Stimulated activated effector memory CD8-positive, alpha-beta T cell treated with anti-CD3 and anti-CD28 coated beads, Interleukin-12 subunit alpha, Interleukin-12 subunit beta, amount 100 ng/mL, for 72 hours (primary cell): ENCODE results near the gene NOTCH1.

Experiments used
- ATAC-seq: fragments of 150-1000 bp; cut with Tn5 transposase; 2 replicates; pipeline ENCODE4 v1.10.0; 2021
- DNase-seq, 2 donors: peaks; one replicate each; pipeline ENCODE4 v3.0.0; 2021 to 2022; ENCODE audit warnings: low spot score in 2 of 2
- H3K27ac Mint-ChIP-seq: one replicate; pipeline ENCODE4 v1.8.0; 2022; ENCODE audit warnings: mild to moderate bottlenecking, mixed read lengths
- H3K36me3 Mint-ChIP-seq: one replicate; pipeline ENCODE4 v1.8.0; 2022; ENCODE audit warnings: mild to moderate bottlenecking, mixed read lengths
- H3K4me1 Mint-ChIP-seq: one replicate; pipeline ENCODE4 v1.8.0; 2022; ENCODE audit warnings: mixed read lengths
- H3K4me3 Mint-ChIP-seq: one replicate; pipeline ENCODE4 v1.8.0; 2022; ENCODE audit warnings: mild to moderate bottlenecking, mixed read lengths
- H3K9me3 Mint-ChIP-seq: one replicate; pipeline ENCODE4 v1.8.0; 2022; ENCODE audit warnings: mixed read lengths

Gene NOTCH1

DNA sequence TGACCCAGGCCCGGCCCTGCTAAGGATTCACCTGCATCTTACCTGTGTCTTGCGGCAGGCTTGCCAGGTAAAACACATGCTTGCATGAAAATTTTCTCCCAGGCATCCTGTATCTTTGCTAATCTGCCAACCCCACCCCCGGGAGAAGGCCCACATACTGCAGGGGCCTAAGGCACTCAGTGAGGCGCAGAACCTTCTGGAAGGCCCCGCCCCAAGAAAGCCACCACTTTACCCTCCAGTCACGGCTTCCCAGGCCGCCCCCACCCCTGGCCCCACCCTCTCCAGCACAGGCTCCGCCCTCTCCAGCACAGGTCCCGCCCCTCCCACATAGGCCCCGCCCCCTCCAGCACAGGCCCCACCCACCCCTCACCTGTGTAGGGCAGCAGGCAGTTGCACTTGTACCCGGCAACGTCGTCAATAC is 33.2 kb downstream of the NOTCH1 start:
- DNase-seq: no peak
- Mint-ChIP-seq H3K9me3 (no peaks in the 10 kb centered on the region), H3K4me1 (no peaks in the 10 kb centered on the region), H3K27ac (no peak overlapping the region), H3K4me3 (no peak overlapping the region), H3K36me3 (peaks cover 89% of the 10 kb centered on the region)
- ATAC-seq: peak; percentile 29

DNA sequence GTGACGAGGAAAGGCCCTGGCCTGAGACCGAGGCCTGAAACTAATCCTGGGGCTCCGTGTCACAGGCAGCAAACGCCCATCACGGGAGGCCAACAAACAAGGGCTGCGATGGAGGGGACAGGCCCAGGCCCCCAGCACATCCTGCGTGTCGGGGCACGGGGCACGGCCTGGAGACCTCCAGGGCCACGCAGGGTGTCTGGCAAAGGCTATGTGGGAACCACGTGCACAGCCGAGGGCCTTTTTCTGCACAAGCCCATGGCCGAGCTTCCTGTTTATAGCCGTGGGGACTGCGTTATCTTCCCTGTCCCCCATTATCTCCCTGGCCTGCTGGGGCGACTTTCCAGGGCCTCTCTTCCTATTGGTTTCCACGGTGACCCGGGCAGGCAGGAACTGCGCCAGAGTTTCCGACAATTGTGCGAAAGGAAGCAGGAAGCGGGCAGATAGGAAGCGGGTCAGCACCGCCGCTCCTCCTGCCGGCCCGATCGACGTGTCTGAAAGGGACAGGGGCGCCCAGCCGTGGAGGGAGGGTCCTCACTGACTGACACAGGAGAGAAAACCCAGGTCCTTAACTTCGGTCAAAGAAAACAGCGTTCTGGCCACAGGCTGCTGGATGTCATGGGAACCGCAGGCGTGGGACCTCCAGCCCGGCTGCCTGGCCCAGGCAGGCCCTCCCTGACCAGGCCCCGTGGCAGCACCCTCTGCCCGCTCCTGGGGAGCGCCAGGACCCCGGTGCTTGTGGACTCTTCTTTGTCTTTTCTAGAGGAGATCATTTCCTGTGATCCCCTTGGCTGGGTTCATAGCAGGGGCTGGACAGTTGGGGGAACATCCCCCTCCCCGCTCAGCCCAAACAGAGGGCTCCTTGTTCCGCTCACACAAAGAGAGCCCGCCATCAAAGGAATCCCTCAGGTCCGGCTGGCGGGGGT is 33.9 kb downstream of the NOTCH1 start:
- ATAC-seq (no peak), DNase-seq (no peak)
- H3K4me1 Mint-ChIP-seq: no peaks in the 10 kb centered on the region
- H3K4me3 Mint-ChIP-seq: no peak overlapping the region
- peaks cover 96% of the 10 kb centered on the region for H3K36me3 Mint-ChIP-seq
- no peak overlapping the region for H3K27ac Mint-ChIP-seq
- no peaks in the 10 kb centered on the region for H3K9me3 Mint-ChIP-seq

DNA sequence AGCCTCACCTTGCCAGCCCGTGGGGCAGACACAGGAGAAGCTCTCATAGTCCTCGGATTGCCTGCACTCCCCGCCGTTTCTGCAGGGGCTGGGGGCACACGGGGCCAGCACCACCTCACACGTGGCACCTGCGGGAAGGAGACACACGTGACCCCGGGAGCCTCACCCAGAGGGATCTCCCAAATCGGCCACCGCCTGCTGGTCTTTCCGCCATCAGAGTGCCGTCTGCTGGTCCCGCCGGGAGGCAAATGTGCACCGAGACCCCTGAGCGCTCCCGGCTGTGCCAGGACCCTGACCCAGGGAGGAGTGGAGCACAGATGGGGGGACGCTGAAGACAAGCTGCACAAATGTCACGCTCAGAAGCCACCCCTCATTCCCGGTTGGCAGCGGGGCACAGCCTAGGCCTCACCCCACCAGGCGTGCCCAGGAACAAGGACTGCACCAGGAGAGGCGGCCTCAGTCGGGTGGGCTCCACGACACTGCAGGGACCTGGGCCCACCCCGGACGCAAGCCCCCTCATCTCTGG is 34.6 kb downstream of the NOTCH1 start:
- DNase-seq (no peak), ATAC-seq (no peak)
- H3K27ac Mint-ChIP-seq: peak overlapping the region; percentile 63
- peaks cover 97% of the 10 kb centered on the region for H3K36me3 Mint-ChIP-seq
- no peaks in the 10 kb centered on the region for H3K4me1 Mint-ChIP-seq
- H3K9me3 Mint-ChIP-seq: no peaks in the 10 kb centered on the region
- no peak overlapping the region for H3K4me3 Mint-ChIP-seq

DNA sequence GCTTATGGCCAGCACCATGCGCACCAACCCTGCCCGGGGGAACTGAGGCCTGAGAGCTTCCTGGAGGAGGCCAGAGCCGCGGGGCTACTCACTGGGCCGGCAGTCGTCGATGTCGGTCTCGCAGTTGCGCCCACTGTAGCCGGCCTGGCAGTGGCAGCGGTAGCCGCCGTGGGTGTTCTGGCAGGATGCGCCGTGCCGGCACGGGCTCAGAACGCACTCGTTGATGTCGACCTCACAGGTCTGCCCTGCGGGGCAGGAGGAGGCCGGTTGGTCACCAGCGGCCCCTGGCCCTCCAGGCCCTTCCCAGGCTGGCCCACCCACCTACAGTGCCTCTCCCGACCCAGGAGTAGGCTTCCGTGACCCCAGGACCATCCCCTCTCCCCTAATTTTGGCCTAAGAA is 35.3 kb downstream of the NOTCH1 start:
- Mint-ChIP-seq H3K27ac (peak overlapping the region; percentile 63), H3K4me1 (no peaks in the 10 kb centered on the region), H3K9me3 (no peaks in the 10 kb centered on the region), H3K4me3 (no peak overlapping the region), H3K36me3 (peaks cover 97% of the 10 kb centered on the region)
- DNase-seq (no peak), ATAC-seq (no peak)

DNA sequence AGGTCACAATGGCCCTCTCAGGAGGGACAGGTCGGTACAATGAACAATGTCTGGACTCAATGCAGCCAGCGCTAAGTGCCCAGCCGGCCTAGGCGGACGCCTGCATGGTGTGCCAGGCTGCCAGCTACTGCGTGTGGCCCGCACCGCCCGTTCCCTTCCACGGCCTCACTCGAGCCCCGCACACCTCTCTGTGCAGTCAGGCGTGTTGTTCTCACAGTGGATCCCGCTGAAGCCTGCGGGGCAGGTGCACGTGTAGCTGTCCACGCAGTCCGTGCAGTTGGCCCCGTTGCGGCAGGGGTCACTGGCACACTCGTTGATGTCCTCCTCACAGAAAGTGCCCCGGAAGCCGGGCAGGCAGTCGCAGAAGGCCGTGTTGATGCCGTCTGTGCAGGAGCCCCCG is 36.3 kb downstream of the NOTCH1 start:
- Mint-ChIP-seq H3K4me1 (no peaks in the 10 kb centered on the region), H3K27ac (peak overlapping the region; percentile 65), H3K36me3 (peaks cover 95% of the 10 kb centered on the region), H3K4me3 (no peak overlapping the region), H3K9me3 (no peaks in the 10 kb centered on the region)
- ATAC-seq: no peak
- DNase-seq: no peak

DNA sequence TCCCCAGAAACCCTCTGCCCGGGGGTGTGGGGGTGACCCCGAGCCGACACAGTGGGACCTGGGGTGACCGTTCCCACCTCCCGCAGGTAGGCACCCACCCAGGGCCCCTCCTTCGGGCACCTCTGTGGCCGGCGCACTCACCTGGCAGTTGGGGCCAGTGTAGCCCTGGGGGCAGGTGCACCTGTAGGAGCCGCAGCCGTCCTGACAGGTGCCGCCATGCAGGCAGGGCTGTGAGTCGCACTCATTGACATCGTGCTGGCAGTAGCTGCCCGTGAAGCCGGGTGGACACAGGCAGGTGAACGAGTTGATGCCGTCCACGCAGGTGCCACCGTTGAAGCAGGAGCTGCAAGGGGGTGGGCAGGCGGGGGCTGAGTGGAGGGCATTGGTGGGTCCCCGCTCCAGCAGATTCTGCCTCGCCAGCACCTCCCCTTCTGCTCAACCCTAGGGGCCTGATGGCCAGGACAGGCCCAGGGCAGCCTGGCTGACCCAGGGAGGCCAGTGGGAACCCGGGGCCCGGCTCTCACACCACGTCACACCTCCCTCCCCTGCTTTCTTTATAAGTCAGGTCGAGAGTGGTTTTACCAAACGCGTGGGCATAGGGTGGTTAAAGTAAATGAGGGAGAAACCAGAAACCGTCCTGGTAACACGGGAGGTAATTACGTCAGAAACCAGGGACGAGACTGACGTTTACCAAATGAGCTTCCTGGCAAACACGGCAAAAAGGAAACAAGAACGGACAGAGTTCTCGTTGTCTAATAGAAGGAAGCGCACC is 36.9 kb downstream of the NOTCH1 start:
- Mint-ChIP-seq H3K36me3 (peaks cover 95% of the 10 kb centered on the region), H3K4me1 (no peaks in the 10 kb centered on the region), H3K4me3 (no peak overlapping the region), H3K27ac (peak overlapping the region; percentile 65), H3K9me3 (no peaks in the 10 kb centered on the region)
- DNase-seq: no peak
- ATAC-seq: peak; percentile 46

DNA sequence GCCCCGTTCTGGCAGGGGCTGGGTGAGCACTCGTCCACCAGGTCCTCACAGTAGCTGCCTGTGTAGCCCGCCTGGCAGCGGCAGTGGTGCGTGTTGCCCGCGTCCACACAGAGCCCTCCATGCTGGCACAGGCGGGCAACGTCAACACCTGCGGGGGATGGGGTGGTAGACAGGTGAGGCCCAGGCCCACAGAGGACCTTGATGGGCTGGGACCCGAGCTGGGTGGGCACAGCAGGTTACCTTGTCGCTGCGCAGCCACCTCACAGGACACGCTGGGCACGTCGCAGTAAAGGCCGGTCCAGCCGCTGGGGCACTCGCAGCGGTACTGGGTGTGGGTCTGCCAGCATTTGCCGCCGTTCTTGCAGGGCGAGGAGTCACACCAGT is 37.9 kb downstream of the NOTCH1 start:
- no peak for ATAC-seq
- Mint-ChIP-seq H3K4me1 (no peaks in the 10 kb centered on the region), H3K27ac (no peak overlapping the region), H3K9me3 (no peaks in the 10 kb centered on the region), H3K4me3 (no peak overlapping the region), H3K36me3 (peaks cover 96% of the 10 kb centered on the region)
- no peak for DNase-seq

DNA sequence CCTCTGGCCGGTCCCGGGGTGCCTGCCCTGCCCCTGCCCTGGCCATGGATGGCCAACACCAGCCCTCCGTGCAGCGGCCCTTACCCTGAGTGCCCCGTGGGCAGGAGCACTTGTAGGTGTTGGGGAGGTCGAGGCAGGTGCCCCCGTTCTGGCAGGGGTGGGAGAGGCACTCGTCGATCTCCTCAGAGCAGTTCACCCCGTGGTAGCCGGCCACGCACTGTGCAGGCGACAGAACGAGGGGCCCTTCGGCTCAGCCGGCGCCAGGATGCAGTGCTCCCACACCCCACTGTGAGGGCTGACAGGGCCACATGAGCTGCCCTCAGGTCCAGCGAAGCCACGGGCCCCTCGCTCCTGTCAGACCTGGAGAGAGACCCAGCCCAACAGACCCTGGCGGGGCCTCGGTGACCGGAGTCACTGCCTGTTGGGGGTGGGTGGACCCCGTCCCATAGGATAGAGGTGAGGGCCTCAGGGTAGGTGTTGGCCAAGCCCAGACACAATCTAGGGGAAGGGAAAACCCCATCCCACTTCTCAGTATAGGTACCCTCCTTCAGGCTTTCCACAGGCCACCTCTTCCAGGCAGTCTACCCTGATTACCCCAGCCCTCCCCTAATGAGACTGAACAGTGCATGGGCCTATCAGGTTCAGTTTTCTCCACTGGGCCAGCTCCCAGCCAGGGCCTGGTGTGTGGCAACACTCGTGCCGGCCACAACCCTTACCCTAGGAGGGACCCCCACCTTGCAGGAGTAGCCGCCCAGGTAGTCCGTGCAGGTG is 38.4 kb downstream of the NOTCH1 start:
- no peaks in the 10 kb centered on the region for H3K9me3 Mint-ChIP-seq
- no peak overlapping the region for H3K27ac Mint-ChIP-seq
- DNase-seq (no peak), ATAC-seq (no peak)
- no peaks in the 10 kb centered on the region for H3K4me1 Mint-ChIP-seq
- H3K4me3 Mint-ChIP-seq: no peak overlapping the region
- H3K36me3 Mint-ChIP-seq: peaks cover 96% of the 10 kb centered on the region

DNA sequence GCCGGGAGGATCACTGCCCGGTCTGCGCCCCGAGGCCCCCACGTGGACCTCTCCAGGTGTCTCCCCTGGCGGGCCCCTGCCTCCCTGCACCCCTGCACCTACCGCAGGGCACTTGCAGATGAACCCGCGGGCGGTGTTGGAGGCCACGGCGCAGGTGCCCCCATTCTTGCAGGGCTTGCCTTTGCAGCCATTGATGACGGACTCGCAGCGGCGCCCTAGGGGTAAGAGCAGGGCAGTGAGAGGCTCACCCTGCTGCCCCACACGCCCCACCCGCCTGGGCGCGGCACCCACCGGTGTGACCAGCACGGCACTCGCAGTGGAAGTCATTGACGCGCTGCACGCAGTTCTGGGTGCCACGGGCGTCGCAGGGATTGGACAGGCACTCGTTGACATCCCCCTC is 39.4 kb downstream of the NOTCH1 start:
- H3K36me3 Mint-ChIP-seq: peaks cover 93% of the 10 kb centered on the region
- H3K4me1 Mint-ChIP-seq: no peaks in the 10 kb centered on the region
- H3K4me3 Mint-ChIP-seq: no peak overlapping the region
- no peak overlapping the region for H3K27ac Mint-ChIP-seq
- DNase-seq: no peak
- ATAC-seq: no peak
- H3K9me3 Mint-ChIP-seq: no peaks in the 10 kb centered on the region

DNA sequence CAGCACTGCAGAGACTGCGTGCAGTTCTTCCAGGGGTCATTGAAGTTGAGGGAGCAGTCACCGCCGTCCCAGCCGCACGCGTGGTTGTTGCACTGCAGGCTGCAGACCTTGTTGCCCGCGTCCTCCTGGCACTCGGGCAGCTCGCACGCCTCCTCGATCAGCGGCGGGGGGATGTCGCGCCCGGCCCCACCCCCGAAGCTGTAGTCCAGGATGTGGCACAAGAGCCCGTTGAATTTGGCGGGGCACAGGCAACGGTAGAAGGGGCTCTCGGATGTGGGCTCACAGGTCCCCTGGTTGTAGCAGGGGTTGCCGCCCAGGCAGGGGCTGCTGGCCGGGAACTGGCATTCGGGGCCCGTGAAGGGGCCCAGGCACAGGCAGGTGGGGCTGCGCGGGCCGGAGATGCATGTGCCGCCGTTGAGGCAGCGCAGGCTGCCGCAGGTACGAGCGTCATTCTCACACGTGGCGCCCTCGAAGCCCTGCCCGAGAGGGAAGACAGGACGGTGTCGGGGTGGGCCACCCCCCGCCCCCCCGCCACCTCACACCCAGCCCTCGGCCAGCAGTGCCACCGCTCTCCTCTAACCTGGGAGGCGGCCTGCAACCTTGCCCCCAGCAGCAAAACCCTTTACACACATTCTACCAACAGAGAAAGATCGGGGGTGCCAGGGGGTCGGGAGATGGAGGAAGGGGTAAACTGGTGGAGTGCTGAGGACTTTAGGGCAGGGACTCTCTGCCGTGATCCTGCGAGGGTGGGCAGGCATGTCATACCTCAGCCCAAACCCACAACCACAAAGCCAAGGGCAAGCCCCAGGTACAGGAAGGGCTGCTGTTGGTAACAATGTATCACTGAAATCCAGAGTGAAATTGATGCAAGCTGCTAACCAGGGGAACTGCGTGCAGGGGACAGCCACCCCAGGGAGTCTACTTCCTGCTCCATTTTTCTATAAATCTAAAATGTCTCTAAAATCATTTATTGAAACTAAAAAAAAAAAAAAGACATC is 40.1 kb downstream of the NOTCH1 start:
- Mint-ChIP-seq H3K27ac (no peak overlapping the region), H3K36me3 (peaks cover 93% of the 10 kb centered on the region), H3K9me3 (no peaks in the 10 kb centered on the region), H3K4me3 (no peak overlapping the region), H3K4me1 (no peaks in the 10 kb centered on the region)
- ATAC-seq: no peak
- DNase-seq: no peak

DNA sequence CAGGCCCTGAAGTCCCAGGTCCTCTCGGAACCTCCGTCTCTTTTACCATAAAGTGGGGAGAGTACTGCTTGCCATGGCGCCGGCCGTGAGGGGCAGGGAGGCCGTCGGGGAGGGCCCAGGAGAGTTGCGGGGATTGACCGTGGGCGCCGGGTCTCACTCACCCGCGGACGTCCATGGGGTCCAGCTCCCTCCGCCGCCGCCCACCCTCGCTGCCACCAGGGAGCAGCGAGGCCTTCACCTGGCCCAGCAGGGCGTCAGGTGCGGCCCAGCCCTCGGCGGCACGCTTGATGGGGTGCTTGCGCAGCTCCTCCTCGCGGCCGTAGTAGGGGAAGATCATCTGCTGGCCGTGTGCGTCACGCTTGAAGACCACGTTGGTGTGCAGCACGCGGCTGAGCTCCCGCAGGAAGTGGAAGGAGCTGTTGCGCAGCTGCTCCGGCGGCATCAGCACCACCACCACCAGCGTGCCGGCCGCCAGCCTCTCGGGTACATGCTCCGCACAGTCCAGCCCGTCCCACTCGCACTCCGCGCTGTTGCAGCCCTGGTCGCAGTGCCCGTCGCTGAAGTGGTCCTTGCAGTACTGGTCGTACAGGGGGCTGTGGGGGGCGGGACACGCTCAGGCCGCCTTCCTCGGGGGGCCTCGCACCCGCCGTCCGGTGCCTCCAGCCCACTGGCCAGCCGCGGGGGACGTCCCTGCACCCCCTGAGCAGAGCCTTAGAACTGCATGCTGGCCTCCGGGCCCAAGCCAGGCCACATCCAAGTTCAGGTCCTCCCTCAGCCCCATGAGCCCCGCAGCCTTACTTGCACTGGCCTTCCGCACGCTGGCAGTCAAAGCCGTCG is 41.1 kb downstream of the NOTCH1 start:
- Mint-ChIP-seq H3K36me3 (peaks cover 95% of the 10 kb centered on the region), H3K27ac (no peak overlapping the region), H3K4me1 (no peaks in the 10 kb centered on the region), H3K9me3 (no peaks in the 10 kb centered on the region), H3K4me3 (no peak overlapping the region)
- no peak for ATAC-seq
- DNase-seq: no peak

DNA sequence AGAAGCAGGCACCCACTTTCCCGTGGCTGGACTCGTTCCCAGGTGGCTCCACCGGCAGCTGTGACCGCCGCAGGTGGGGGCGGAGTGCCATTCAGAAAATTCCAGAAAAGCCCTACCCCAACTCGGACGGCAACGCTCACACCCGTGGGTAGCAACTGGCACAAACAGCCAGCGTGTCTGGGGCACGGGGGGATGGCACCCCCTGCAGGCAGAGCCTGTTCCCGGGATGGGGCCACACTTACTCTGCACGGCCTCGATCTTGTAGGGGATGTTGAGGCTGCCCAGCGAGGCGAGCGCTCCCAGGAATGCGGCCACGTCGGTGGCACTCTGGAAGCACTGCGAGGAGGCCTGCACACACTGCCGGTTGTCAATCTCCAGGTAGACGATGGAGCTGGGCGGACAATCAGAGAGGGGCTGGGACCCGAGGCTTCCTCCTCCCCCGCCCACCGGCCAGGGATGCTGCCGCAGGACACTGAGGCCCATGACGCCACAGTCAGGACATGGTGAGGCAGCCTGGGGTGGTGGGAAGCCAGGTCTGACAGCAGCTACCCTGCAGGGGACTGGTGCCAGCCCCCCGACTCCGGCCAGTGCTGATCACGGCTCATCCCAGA is 42.8 kb downstream of the NOTCH1 start:
- Mint-ChIP-seq H3K27ac (no peak overlapping the region), H3K4me1 (no peaks in the 10 kb centered on the region), H3K4me3 (no peak overlapping the region), H3K9me3 (no peaks in the 10 kb centered on the region), H3K36me3 (peaks cover 94% of the 10 kb centered on the region)
- ATAC-seq (no peak), DNase-seq (no peak)

DNA sequence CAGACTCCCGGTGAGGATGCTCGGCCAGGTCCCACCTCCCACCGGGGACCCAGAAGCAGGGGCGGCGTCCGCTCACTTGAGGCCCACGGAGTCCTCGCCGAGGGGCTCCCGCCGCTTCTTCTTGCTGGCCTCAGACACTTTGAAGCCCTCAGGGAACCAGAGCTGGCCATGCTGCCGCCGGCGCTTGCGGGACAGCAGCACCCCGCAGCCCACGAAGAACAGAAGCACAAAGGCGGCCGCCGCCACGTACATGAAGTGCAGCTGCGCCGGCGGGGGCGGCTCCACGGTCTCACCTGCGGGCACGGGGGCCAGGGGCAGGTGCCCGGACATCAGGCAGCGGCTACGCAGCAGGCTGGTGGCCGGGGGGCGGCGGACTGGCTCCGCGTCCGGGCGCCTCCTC is 43.7 kb downstream of the NOTCH1 start:
- H3K4me1 Mint-ChIP-seq: no peaks in the 10 kb centered on the region
- no peak overlapping the region for H3K4me3 Mint-ChIP-seq
- H3K27ac Mint-ChIP-seq: no peak overlapping the region
- no peak for DNase-seq
- no peaks in the 10 kb centered on the region for H3K9me3 Mint-ChIP-seq
- ATAC-seq: no peak
- peaks cover 94% of the 10 kb centered on the region for H3K36me3 Mint-ChIP-seq
